Measurements from ENCODE around the gene PID1.

Gene PID1

GRCh38 chr2:229261076-229261475 is 10.0 kb downstream of the PID1 start:
- DNase-seq (ENCODE audit: low read depth): no peak
- no peak overlapping the region for H3K4me3 ChIP-seq (ENCODE audit: low read depth, low read length)
- no peak for TF ChIP-seq MAX (IDR thresholded peaks at IDR 0.05; ENCODE audit: low read depth, low read length)
- no peak for TF ChIP-seq CTCF (IDR thresholded peaks at IDR 0.05; ENCODE audit: low read depth, low read length)
- no peak for TF ChIP-seq POLR2A (IDR thresholded peaks at IDR 0.05; ENCODE audit: extremely low read depth, insufficient read length)
- no peak for TF ChIP-seq MYC (IDR thresholded peaks at IDR 0.05; ENCODE audit: low read depth, low read length)

GRCh38 chr2:229257985-229258384 is 13.1 kb downstream of the PID1 start:
- TF ChIP-seq MYC (IDR thresholded peaks at IDR 0.05; ENCODE audit: low read depth, low read length) (no peak), POLR2A (IDR thresholded peaks at IDR 0.05; ENCODE audit: extremely low read depth, insufficient read length) (no peak), MAX (IDR thresholded peaks at IDR 0.05; ENCODE audit: low read depth, low read length) (no peak), CTCF (IDR thresholded peaks at IDR 0.05; ENCODE audit: low read depth, low read length) (no peak)
- H3K4me3 ChIP-seq (ENCODE audit: low read depth, low read length): no peak overlapping the region
- no peak for DNase-seq (ENCODE audit: low read depth)

GRCh38 chr2:229256376-229256775 is 14.7 kb downstream of the PID1 start:
- TF ChIP-seq CTCF (IDR thresholded peaks at IDR 0.05; ENCODE audit: low read depth, low read length): no peak
- TF ChIP-seq POLR2A (IDR thresholded peaks at IDR 0.05; ENCODE audit: extremely low read depth, insufficient read length): no peak
- TF ChIP-seq MAX (IDR thresholded peaks at IDR 0.05; ENCODE audit: low read depth, low read length): no peak
- TF ChIP-seq MYC (IDR thresholded peaks at IDR 0.05; ENCODE audit: low read depth, low read length): no peak
- no peak for DNase-seq (ENCODE audit: low read depth)
- H3K4me3 ChIP-seq (ENCODE audit: low read depth, low read length): no peak overlapping the region

- DNase-seq (ENCODE audit: low read depth): no peak
- TF ChIP-seq POLR2A (IDR thresholded peaks at IDR 0.05; ENCODE audit: extremely low read depth, insufficient read length): no peak
- no peak for TF ChIP-seq MAX (IDR thresholded peaks at IDR 0.05; ENCODE audit: low read depth, low read length)
- no peak for TF ChIP-seq CTCF (IDR thresholded peaks at IDR 0.05; ENCODE audit: low read depth, low read length)
- TF ChIP-seq MYC (IDR thresholded peaks at IDR 0.05; ENCODE audit: low read depth, low read length): no peak
- H3K4me3 ChIP-seq (ENCODE audit: low read depth, low read length): no peak overlapping the region
These were observed 16.9 kb downstream of the PID1 start for GRCh38 chr2:229254206-229254605.

GRCh38 chr2:229252996-229253395 is 18.1 kb downstream of the PID1 start:
- H3K4me3 ChIP-seq (ENCODE audit: low read depth, low read length): no peak overlapping the region
- TF ChIP-seq MYC (IDR thresholded peaks at IDR 0.05; ENCODE audit: low read depth, low read length) (no peak), POLR2A (IDR thresholded peaks at IDR 0.05; ENCODE audit: extremely low read depth, insufficient read length) (no peak), MAX (IDR thresholded peaks at IDR 0.05; ENCODE audit: low read depth, low read length) (no peak), CTCF (IDR thresholded peaks at IDR 0.05; ENCODE audit: low read depth, low read length) (no peak)
- no peak for DNase-seq (ENCODE audit: low read depth)

GRCh38 chr2:229252280-229252679 is 18.8 kb downstream of the PID1 start:
- no peak for TF ChIP-seq POLR2A (IDR thresholded peaks at IDR 0.05; ENCODE audit: extremely low read depth, insufficient read length)
- DNase-seq (ENCODE audit: low read depth): no peak
- H3K4me3 ChIP-seq (ENCODE audit: low read depth, low read length): no peak overlapping the region

Data from NB4 (cell line).